ENCODE data around the gene DIP2C. TPM values are rescaled to one million over a fixed set of nuclear protein-coding genes. Genes with fewer than 3 reads are reported as not detected.

Gene DIP2C
- total RNA-seq, 1 experiment from 2014 or later, result 11.0 TPM

DNA sequence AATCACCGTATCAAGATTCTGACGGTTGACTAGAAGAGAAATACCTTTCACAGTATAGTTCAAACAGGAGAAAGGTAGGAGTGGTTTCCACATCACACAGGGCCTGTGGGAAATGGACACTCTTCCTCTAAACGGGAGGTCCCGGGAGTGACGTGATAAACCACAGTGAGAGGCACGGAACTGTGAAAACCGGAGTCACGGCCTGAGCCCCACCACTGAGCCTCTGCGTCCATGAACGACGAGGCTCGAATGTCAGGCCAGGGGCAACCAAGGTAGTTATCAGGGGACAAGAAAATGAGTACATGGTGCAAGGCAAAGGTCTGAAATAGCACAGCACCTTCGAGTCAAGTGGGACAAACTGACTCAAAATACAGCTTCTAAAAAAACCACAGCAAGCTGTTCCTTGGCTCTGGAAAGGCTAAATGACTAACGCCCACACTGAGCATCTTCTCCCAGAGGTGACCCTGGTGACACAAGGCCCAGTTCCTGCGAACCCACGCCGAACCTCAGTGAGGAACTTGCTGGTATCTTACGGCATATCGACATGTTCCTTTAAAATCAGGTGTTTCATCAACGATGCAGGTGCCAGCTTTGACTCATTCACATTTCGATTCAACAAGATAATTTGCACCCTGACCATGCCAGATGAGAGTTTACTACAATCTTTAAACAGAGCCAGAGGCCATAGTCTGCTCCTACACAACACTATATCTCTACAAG is 99.3 kb downstream of the DIP2C start:
- CTCF ChIA-PET, result no interaction called here
- Mint-ChIP-seq H3K27ac (ENCODE audit: unreplicated experiment) (no peak overlapping the region), H3K4me3 (ENCODE audit: low read depth, unreplicated experiment) (no peak overlapping the region), H3K4me1 (ENCODE audit: low read depth, unreplicated experiment) (no peaks in the 10 kb centered on the region), H3K9me3 (ENCODE audit: low read depth, unreplicated experiment) (no peaks in the 10 kb centered on the region), H3K36me3 (ENCODE audit: insufficient read depth, unreplicated experiment) (no peaks in the 10 kb centered on the region), H3K27me3 (ENCODE audit: unreplicated experiment) (no peaks in the 10 kb centered on the region)
- intact Hi-C loops (cut with micrococcal nuclease; ENCODE audit: unreplicated experiment), result no loop called here
- no peak for DNase-seq
- no TSS peak for BruUV-seq (replicated peaks)
- TF ChIP-seq, protein P1, sequence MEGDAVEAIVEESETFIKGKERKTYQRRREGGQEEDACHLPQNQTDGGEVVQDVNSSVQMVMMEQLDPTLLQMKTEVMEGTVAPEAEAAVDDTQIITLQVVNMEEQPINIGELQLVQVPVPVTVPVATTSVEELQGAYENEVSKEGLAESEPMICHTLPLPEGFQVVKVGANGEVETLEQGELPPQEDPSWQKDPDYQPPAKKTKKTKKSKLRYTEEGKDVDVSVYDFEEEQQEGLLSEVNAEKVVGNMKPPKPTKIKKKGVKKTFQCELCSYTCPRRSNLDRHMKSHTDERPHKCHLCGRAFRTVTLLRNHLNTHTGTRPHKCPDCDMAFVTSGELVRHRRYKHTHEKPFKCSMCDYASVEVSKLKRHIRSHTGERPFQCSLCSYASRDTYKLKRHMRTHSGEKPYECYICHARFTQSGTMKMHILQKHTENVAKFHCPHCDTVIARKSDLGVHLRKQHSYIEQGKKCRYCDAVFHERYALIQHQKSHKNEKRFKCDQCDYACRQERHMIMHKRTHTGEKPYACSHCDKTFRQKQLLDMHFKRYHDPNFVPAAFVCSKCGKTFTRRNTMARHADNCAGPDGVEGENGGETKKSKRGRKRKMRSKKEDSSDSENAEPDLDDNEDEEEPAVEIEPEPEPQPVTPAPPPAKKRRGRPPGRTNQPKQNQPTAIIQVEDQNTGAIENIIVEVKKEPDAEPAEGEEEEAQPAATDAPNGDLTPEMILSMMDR (IDR thresholded peaks at IDR 0.05; ENCODE audit: unreplicated experiment), result no peak

DNA sequence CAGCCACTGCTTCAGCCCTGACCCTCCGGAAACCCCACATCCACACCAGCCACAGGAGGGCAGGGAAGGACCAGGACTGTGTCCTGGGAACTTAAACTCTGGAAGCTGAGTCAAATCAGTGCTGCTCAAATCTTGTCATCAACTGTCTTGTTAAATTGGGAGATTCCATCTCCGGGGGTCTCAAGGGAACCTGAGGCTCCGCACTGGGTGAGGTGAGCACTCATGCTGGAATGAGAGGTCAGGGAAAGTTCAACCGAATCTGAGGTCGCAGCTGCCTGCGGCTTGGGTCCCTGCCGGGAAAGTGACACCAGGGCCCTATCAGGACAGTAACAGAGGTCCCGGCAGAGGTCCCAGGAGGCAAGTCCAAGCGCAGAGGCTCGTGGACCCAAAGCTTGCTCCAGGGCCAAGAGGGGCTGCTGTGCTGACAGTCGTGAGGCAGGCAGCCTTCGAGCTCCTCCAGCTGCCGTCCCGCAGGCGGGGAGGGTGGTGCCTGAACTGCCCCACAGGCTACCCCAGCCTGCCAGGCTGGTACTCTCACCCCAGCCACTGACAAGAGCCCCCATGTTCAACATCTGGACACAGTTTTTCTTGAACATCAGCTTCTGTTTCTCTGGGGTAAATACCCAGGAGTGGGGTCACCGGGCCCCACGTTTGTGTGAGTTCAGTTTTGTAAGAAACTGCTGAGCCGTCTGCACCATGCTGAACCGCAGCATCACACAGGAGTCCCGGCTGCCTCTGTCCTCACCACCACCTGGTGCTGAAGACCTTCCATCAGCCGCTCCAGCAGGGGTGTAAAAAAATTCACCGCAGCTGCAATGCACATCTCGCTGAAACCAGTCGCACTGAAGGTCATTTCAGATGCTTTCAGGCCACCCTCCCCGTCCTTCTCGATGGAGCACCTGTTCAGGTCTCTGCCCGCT is 101.0 kb downstream of the DIP2C start:
- H3K9me3 Mint-ChIP-seq (ENCODE audit: low read depth, unreplicated experiment), result peaks cover 2% of the 10 kb centered on the region
- no TSS peak for BruUV-seq (replicated peaks)
- CTCF ChIA-PET, result no interaction called here
- peak; percentile 19 for DNase-seq
- intact Hi-C loops (cut with micrococcal nuclease; ENCODE audit: unreplicated experiment), result no loop called here
- H3K4me3 Mint-ChIP-seq (ENCODE audit: low read depth, unreplicated experiment), result no peak overlapping the region
- TF ChIP-seq, protein P1 (IDR thresholded peaks at IDR 0.05; ENCODE audit: unreplicated experiment), result no peak
- H3K36me3 Mint-ChIP-seq (ENCODE audit: insufficient read depth, unreplicated experiment), result peaks cover 4% of the 10 kb centered on the region
- no peaks in the 10 kb centered on the region for H3K4me1 Mint-ChIP-seq (ENCODE audit: low read depth, unreplicated experiment)
- no peaks in the 10 kb centered on the region for H3K27me3 Mint-ChIP-seq (ENCODE audit: unreplicated experiment)
- no peak overlapping the region for H3K27ac Mint-ChIP-seq (ENCODE audit: unreplicated experiment)

DNA sequence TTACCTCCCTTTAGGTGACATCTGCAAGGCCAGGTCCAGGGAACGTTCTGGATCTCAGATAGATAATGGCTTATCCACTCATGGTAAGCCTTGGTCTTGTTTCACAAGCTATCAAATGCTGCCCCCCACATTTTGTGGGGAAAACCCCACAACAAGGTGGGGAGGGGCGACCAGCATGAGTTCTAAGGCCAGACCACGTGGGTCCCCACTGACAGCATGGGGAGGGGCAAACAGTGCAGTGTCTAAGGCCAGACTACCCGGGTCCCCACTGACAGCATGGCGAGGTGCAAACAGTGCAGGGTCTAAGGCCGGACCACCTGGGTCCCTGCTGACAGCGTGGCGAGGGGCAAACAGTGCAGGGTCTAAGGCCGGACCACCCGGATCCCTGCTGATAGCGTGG is 102.8 kb downstream of the DIP2C start:
- H3K9me3 Mint-ChIP-seq (ENCODE audit: low read depth, unreplicated experiment), result peaks cover 2% of the 10 kb centered on the region
- BruUV-seq (replicated peaks), result no TSS peak
- DNase-seq, result no peak
- H3K4me3 Mint-ChIP-seq (ENCODE audit: low read depth, unreplicated experiment), result no peak overlapping the region
- H3K4me1 Mint-ChIP-seq (ENCODE audit: low read depth, unreplicated experiment), result no peaks in the 10 kb centered on the region
- no peak overlapping the region for H3K27ac Mint-ChIP-seq (ENCODE audit: unreplicated experiment)
- TF ChIP-seq, protein P1 (IDR thresholded peaks at IDR 0.05; ENCODE audit: unreplicated experiment), result no peak
- CTCF ChIA-PET, result interaction anchor here (1.1 kb wide), 1 partner anchor 9 kb away, joined by 3 read pairs; no protein-coding TSS in a partner anchor
- no peaks in the 10 kb centered on the region for H3K27me3 Mint-ChIP-seq (ENCODE audit: unreplicated experiment)
- peaks cover 4% of the 10 kb centered on the region for H3K36me3 Mint-ChIP-seq (ENCODE audit: insufficient read depth, unreplicated experiment)
- intact Hi-C loops (cut with micrococcal nuclease; ENCODE audit: unreplicated experiment), result no loop called here

DNA sequence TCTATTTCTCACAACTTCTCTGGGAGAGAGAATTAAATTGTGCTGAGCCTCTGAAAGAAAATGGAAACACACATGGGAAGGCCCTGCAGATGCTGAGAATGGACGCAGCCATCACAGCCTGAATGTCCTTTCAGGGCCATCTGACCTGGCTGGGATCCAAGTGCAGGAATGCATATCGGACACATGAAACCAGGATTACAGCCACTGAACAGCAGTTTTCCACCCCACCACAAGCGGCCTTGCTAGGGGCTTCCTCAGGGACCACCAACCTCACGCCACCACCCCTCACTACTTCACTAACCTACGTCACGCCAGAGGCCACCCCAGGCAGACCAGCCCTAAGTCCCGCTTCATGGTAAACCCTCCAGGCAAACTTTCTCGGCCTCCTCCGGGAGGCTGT is 103.3 kb downstream of the DIP2C start:
- CTCF ChIA-PET, result interaction anchor here (1.1 kb wide), 1 partner anchor 8 kb away, joined by 3 read pairs; no protein-coding TSS in a partner anchor
- peaks cover 4% of the 10 kb centered on the region for H3K36me3 Mint-ChIP-seq (ENCODE audit: insufficient read depth, unreplicated experiment)
- H3K4me3 Mint-ChIP-seq (ENCODE audit: low read depth, unreplicated experiment), result no peak overlapping the region
- intact Hi-C loops (cut with micrococcal nuclease; ENCODE audit: unreplicated experiment), result no loop called here
- no peak overlapping the region for H3K27ac Mint-ChIP-seq (ENCODE audit: unreplicated experiment)
- no TSS peak for BruUV-seq (replicated peaks)
- H3K9me3 Mint-ChIP-seq (ENCODE audit: low read depth, unreplicated experiment), result peaks cover 2% of the 10 kb centered on the region
- DNase-seq, result no peak
- TF ChIP-seq, protein P1 (IDR thresholded peaks at IDR 0.05; ENCODE audit: unreplicated experiment), result no peak
- H3K27me3 Mint-ChIP-seq (ENCODE audit: unreplicated experiment), result no peaks in the 10 kb centered on the region
- H3K4me1 Mint-ChIP-seq (ENCODE audit: low read depth, unreplicated experiment), result no peaks in the 10 kb centered on the region

Measured in Calu3 (cell line).